Lung (tissue), 12 donors: ENCODE results near the gene DHRS1. TPM values are rescaled to one million over a fixed set of nuclear protein-coding genes. Genes with fewer than 3 reads are reported as not detected.

Experiments
- ATAC-seq: fragments of 200-7000 bp; cut with Tn5 transposase; one replicate; pipeline ENCODE4 v1.9.1; 2020; ENCODE audit warnings: moderate number of reproducible peaks; ENCODE audit not compliant: insufficient read depth, low FRiP score
- DNase-seq, 3 donors: peaks; one replicate each; pipeline ENCODE4 v3.0.0-alpha.2; 2013 to 2017
- H3K27ac ChIP-seq, 2 donors: one replicate each; pipeline ENCODE4 v1.5.1; 2013; ENCODE audit warnings: mild to moderate bottlenecking in 2 of 2, moderate library complexity in 2 of 2, control low read depth in 1 of 2, inconsistent platforms in 1 of 2, low read depth in 1 of 2, low read length in 1 of 2
- H3K27me3 ChIP-seq, 3 donors: one replicate each; pipeline ENCODE4 v1.5.1; 2013; ENCODE audit warnings: low read length in 2 of 3; ENCODE audit not compliant: control insufficient read depth in 3 of 3, insufficient read depth in 3 of 3
- H3K36me3 ChIP-seq, 4 donors: one replicate each; pipeline ENCODE4 v1.5.1; 2013; ENCODE audit warnings: low read length in 4 of 4, mild to moderate bottlenecking in 1 of 4, moderate library complexity in 1 of 4; ENCODE audit not compliant: control insufficient read depth in 4 of 4, insufficient read depth in 4 of 4
- H3K4me1 ChIP-seq, 5 donors: one replicate each; pipeline ENCODE4 v1.5.1; 2013; ENCODE audit warnings: low read length in 5 of 5, mild to moderate bottlenecking in 2 of 5, moderate library complexity in 1 of 5; ENCODE audit not compliant: control insufficient read depth in 5 of 5, insufficient read depth in 5 of 5
- H3K4me3 ChIP-seq: one replicate; pipeline ENCODE4 v1.5.1; 2013; ENCODE audit warnings: mild to moderate bottlenecking, control low read depth, moderate library complexity
- H3K9ac ChIP-seq, 2 donors: one replicate each; pipeline ENCODE4 v1.5.1; 2013; ENCODE audit warnings: low read length in 2 of 2, control low read depth in 1 of 2; ENCODE audit not compliant: insufficient read depth in 1 of 2
- H3K9me3 ChIP-seq, 4 donors: one replicate each; pipeline ENCODE4 v1.5.1; 2013; ENCODE audit warnings: low read length in 3 of 4, mild to moderate bottlenecking in 1 of 4, moderate library complexity in 1 of 4; ENCODE audit not compliant: control insufficient read depth in 4 of 4, insufficient read depth in 3 of 4
- CTCF ChIP-seq: IDR thresholded peaks from 2 replicates; pipeline ENCODE4 v1.5.1; 2012; ENCODE audit warnings: mild to moderate bottlenecking; ENCODE audit errors: control extremely low read depth, extremely low read depth
- WGBS, 2 donors: extraction: QIAGEN DNeasy Blood & Tissue Kit; methylation state at CpG; one replicate each; pipeline ENCODE4 v1.1.7; 2013; 5-methylcytosine and 5-hydroxymethylcytosine counted together
- polyA plus RNA-seq, 2 donors: library from polyadenylated mRNA; stranded (reverse); fragments of 200-250 nt; gene quantifications; one replicate each; pipeline ENCODE4 v1.2.1, GENCODE V29; 2013
- total RNA-seq, 2 donors: library from RNA; depleted of rRNA in 1 of 2; stranded (reverse); fragments of >200 nt in 1 of 2; gene quantifications; one replicate each; pipeline ENCODE4 v1.2.1, GENCODE V29; 2014 to 2021
- donor health status: control.
- donor health status: control.
- donor health status: Bipolar disorder and iron deficiency.
- donor health status: healthy.
- donor health status: DM: yes; HTN: yes; CAD: no.

Gene DHRS1
- total and polyA plus RNA-seq, 4 donors, result 20.6 to 27.8 (median 22.4) TPM

- WGBS, 2 donors, result 92 to 96% methylated on average over 9 of the region's 9 CpGs
- Histone ChIP-seq H3K27ac (no peak overlapping the region), H3K36me3 (peaks cover 3 to 35% (median 7%) of the 10 kb centered on the region in 4 donors), H3K4me1 (peaks cover 4 to 8% (median 6%) of the 10 kb centered on the region in 5 donors), H3K9ac (no peak overlapping the region), H3K4me3 (no peak overlapping the region), H3K9me3 (no peaks in the 10 kb centered on the region), H3K27me3 (no peaks in the 10 kb centered on the region)
- ATAC-seq, result no peak
- no peak for TF ChIP-seq CTCF
- no peak for DNase-seq
Observed at GRCh38 chr14:24267516-24267915, 32.1 kb downstream of the DHRS1 start.

GRCh38 chr14:24266344-24267244 lies 33.0 kb downstream of the DHRS1 start:
- Histone ChIP-seq H3K36me3 (peaks cover 3 to 35% (median 7%) of the 10 kb centered on the region in 4 donors), H3K27ac (no peak overlapping the region), H3K9ac (no peak overlapping the region), H3K9me3 (no peaks in the 10 kb centered on the region), H3K4me1 (peaks cover 0 to 4% (median 0%) of the 10 kb centered on the region in 5 donors), H3K4me3 (no peak overlapping the region), H3K27me3 (no peaks in the 10 kb centered on the region)
- no peak for ATAC-seq
- no peak for DNase-seq
- WGBS, 2 donors, result 90 to 93% methylated on average over 18 of the region's 18 CpGs
- no peak for TF ChIP-seq CTCF

- no peak overlapping the region for H3K27ac ChIP-seq
- peaks cover 3 to 34% (median 7%) of the 10 kb centered on the region in 4 donors for H3K36me3 ChIP-seq
- ATAC-seq, result peak; percentile 7
- no peak for DNase-seq
- no peaks in the 10 kb centered on the region for H3K9me3 ChIP-seq
- no peak overlapping the region for H3K4me3 ChIP-seq
- no peaks in the 10 kb centered on the region for H3K27me3 ChIP-seq
- 84 to 85% methylated on average over 6 of the region's 6 CpGs for WGBS, 2 donors
- H3K4me1 ChIP-seq, result peaks cover 0 to 5% (median 3%) of the 10 kb centered on the region in 5 donors
- no peak for TF ChIP-seq CTCF
- H3K9ac ChIP-seq, result no peak overlapping the region
Observed at GRCh38 chr14:24264298-24264697, 35.3 kb downstream of the DHRS1 start.
